ENCODE results near the gene BCL2L15. TPM values are rescaled to one million over a fixed set of nuclear protein-coding genes. Genes with fewer than 3 reads are reported as not detected.

The BCL2L15 gene
- total RNA-seq, 2 experiments from 2014 or later: 0.98 to 1.1 TPM

- Mint-ChIP-seq H3K4me3 (peak overlapping the region; percentile 96), H3K27ac (peak overlapping the region; percentile 99), H3K4me1 (peaks cover 36% of the 10 kb centered on the region), H3K27me3 (peaks cover 3% of the 10 kb centered on the region), H3K9me3 (no peaks in the 10 kb centered on the region), H3K36me3 (ENCODE audit: low read depth) (peaks cover 8% of the 10 kb centered on the region)
- POLR2A ChIA-PET: interaction anchor here (1.3 to 1.8 kb wide), 3 partner anchors 22 to 116 kb away, joined by 7 to 10 read pairs (median 7); partner anchors contain the start of genes AP4B1, DCLRE1B and RSBN1
- CTCF ChIA-PET: interaction anchor here (1.0 to 4.7 kb wide), 10 partner anchors 9 to 117 kb away, joined by 3 to 38 read pairs (median 6); partner anchors contain the start of genes AP4B1, DCLRE1B and RSBN1
- no peak for DNase-seq
Observed at GRCh38 chr1:113928187-113928930, 41.0 kb upstream of the BCL2L15 start.

DNA sequence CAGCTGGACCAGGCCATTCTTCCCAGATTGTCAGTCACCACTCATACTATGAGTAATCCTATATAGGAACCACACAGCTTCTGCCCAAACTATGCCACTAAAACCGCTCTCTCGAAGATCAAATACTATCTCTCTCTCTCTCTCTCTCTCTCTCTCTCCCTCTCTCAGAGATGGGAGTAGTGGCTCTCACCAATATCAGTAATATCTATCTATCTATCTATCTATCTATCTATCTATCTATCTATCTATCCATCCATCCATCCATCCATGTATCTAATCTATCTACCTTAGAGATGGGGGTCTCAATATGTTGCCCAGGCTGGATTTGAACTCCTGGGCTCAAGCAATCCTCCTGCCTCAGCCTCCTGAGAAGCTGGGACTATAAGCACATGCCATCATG, 37.1 kb upstream of the BCL2L15 start:
- ChIA-PET POLR2A (no interaction called here), CTCF (interaction anchor here (1.4 to 1.5 kb wide), 2 partner anchors 28 to 49 kb away, joined by 3 to 7 read pairs; no protein-coding TSS in a partner anchor)
- Mint-ChIP-seq H3K4me1 (peaks cover 12% of the 10 kb centered on the region), H3K36me3 (ENCODE audit: low read depth) (no peaks in the 10 kb centered on the region), H3K9me3 (no peaks in the 10 kb centered on the region), H3K27me3 (peaks cover 9% of the 10 kb centered on the region), H3K27ac (no peak overlapping the region), H3K4me3 (no peak overlapping the region)
- DNase-seq: no peak

- Mint-ChIP-seq H3K4me1 (peaks cover 4% of the 10 kb centered on the region), H3K27ac (no peak overlapping the region), H3K27me3 (peaks cover 9% of the 10 kb centered on the region), H3K4me3 (no peak overlapping the region), H3K9me3 (no peaks in the 10 kb centered on the region), H3K36me3 (ENCODE audit: low read depth) (no peaks in the 10 kb centered on the region)
- ChIA-PET POLR2A (no interaction called here), CTCF (interaction anchor here (0.7 kb wide), 1 partner anchor 17 kb away, joined by 3 read pairs; no protein-coding TSS in a partner anchor)
- no peak for DNase-seq
Observed at GRCh38 chr1:113922957-113923356, 35.6 kb upstream of the BCL2L15 start.

DNA sequence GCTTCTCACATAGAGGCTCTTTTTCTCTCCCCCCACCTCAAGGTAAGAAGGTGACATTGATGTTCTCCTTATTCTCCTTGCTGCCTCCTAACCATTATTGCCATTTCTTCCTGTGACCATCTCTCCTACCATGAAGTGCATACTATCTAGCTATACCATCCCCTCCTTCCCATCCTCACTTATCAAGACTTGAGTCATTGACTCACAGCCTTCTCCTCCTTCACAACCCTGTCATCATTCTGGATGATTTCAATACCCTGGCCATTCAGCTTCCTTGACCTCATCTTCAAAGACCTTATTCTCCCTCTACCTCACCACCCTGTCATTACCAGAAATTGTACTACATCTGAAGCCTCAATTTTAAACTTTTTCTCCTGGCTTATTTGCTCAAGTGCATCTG, 30.9 kb upstream of the BCL2L15 start:
- no peak for DNase-seq
- Mint-ChIP-seq H3K27me3 (peaks cover 6% of the 10 kb centered on the region), H3K4me1 (no peaks in the 10 kb centered on the region), H3K36me3 (ENCODE audit: low read depth) (peaks cover 12% of the 10 kb centered on the region), H3K9me3 (no peaks in the 10 kb centered on the region), H3K4me3 (no peak overlapping the region), H3K27ac (no peak overlapping the region)
- CTCF ChIA-PET: interaction anchor here (0.6 to 1.1 kb wide), 4 partner anchors 12 to 1322 kb away, joined by 3 read pairs; no protein-coding TSS in a partner anchor
- POLR2A ChIA-PET: no interaction called here

- peaks cover 2% of the 10 kb centered on the region for H3K27me3 Mint-ChIP-seq
- POLR2A ChIA-PET: no interaction called here
- H3K4me3 Mint-ChIP-seq: no peak overlapping the region
- CTCF ChIA-PET: interaction anchor here (0.7 to 1.6 kb wide), 6 partner anchors 11 to 132 kb away, joined by 3 to 5 read pairs (median 3); partner anchors contain the start of gene HIPK1
- H3K36me3 Mint-ChIP-seq (ENCODE audit: low read depth): peaks cover 14% of the 10 kb centered on the region
- H3K27ac Mint-ChIP-seq: no peak overlapping the region
- H3K4me1 Mint-ChIP-seq: no peaks in the 10 kb centered on the region
- H3K9me3 Mint-ChIP-seq: no peaks in the 10 kb centered on the region
- DNase-seq: no peak
Observed at GRCh38 chr1:113917400-113918082, 30.2 kb upstream of the BCL2L15 start.

DNA sequence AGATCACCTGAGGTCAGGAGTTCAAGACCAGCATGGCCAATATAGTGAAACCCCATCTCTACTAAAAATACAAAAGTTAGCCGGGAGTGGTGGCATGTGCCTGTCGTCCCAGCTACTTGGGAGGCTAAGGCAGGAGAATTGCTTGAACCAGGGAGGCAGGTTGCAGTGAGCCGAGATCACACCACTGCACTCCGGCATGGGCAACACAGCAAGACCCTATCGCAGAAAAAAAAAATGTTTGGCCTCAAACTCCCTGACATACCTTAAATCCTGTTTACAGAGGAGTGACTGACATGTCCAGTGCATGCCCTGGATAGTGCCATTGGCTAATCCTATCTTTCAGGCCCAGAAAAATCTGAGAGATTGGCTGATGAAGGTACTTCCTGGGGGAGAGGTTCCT, 29.6 kb upstream of the BCL2L15 start:
- no peaks in the 10 kb centered on the region for H3K4me1 Mint-ChIP-seq
- peaks cover 16% of the 10 kb centered on the region for H3K36me3 Mint-ChIP-seq (ENCODE audit: low read depth)
- H3K27me3 Mint-ChIP-seq: no peaks in the 10 kb centered on the region
- ChIA-PET POLR2A (no interaction called here), CTCF (interaction anchor here (0.7 to 1.8 kb wide), 5 partner anchors 11 to 17 kb away, joined by 3 to 8 read pairs (median 3); partner anchors contain the start of genes AP4B1, DCLRE1B and HIPK1)
- no peaks in the 10 kb centered on the region for H3K9me3 Mint-ChIP-seq
- DNase-seq: no peak
- no peak overlapping the region for H3K27ac Mint-ChIP-seq
- no peak overlapping the region for H3K4me3 Mint-ChIP-seq

GRCh38 chr1:113913887-113914664, 26.7 kb upstream of the BCL2L15 start:
- H3K27me3 Mint-ChIP-seq: no peaks in the 10 kb centered on the region
- ChIA-PET CTCF (interaction anchor here (0.6 to 1.2 kb wide), 3 partner anchors 10 to 654 kb away, joined by 3 to 5 read pairs (median 3); partner anchors contain the start of genes AP4B1 and HIPK1), POLR2A (no interaction called here)
- peaks cover 40% of the 10 kb centered on the region for H3K36me3 Mint-ChIP-seq (ENCODE audit: low read depth)
- no peaks in the 10 kb centered on the region for H3K9me3 Mint-ChIP-seq
- H3K27ac Mint-ChIP-seq: no peak overlapping the region
- no peak for DNase-seq
- H3K4me3 Mint-ChIP-seq: no peak overlapping the region
- peaks cover 13% of the 10 kb centered on the region for H3K4me1 Mint-ChIP-seq

DNA sequence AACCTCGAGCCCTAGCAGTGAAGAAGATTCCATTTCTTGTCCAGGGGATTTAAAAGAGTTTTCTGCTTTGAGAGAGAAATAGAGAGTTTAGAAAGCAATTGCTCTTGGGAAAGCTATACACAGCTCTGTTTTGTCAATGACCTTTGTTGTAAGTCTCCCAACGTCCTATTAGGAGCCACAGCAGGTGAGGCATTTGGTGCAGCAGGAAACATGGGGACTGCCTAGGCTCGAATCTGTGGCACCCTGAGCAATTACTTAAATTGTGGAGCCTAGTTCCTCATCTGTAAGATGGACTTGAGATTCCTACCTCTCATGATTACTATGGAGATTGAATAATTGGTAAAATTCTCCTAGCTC, 25.9 kb upstream of the BCL2L15 start:
- peaks cover 18% of the 10 kb centered on the region for H3K4me1 Mint-ChIP-seq
- H3K4me3 Mint-ChIP-seq: no peak overlapping the region
- ChIA-PET CTCF (interaction anchor here (0.8 to 1.2 kb wide), 3 partner anchors 9 to 17 kb away, joined by 3 to 6 read pairs (median 5); partner anchors contain the start of genes AP4B1 and HIPK1), POLR2A (no interaction called here)
- H3K36me3 Mint-ChIP-seq (ENCODE audit: low read depth): peaks cover 44% of the 10 kb centered on the region
- DNase-seq: no peak
- no peak overlapping the region for H3K27ac Mint-ChIP-seq
- no peaks in the 10 kb centered on the region for H3K27me3 Mint-ChIP-seq
- no peaks in the 10 kb centered on the region for H3K9me3 Mint-ChIP-seq

- ChIA-PET POLR2A (no interaction called here), CTCF (interaction anchor here (0.8 to 1.3 kb wide), 3 partner anchors 15 to 77 kb away, joined by 3 to 6 read pairs (median 5); partner anchors contain the start of gene HIPK1)
- Mint-ChIP-seq H3K4me3 (no peak overlapping the region), H3K27ac (no peak overlapping the region), H3K4me1 (peaks cover 22% of the 10 kb centered on the region), H3K27me3 (no peaks in the 10 kb centered on the region), H3K9me3 (no peaks in the 10 kb centered on the region), H3K36me3 (ENCODE audit: low read depth) (peaks cover 49% of the 10 kb centered on the region)
- DNase-seq: no peak
Observed at GRCh38 chr1:113912594-113913311, 25.4 kb upstream of the BCL2L15 start.

DNA sequence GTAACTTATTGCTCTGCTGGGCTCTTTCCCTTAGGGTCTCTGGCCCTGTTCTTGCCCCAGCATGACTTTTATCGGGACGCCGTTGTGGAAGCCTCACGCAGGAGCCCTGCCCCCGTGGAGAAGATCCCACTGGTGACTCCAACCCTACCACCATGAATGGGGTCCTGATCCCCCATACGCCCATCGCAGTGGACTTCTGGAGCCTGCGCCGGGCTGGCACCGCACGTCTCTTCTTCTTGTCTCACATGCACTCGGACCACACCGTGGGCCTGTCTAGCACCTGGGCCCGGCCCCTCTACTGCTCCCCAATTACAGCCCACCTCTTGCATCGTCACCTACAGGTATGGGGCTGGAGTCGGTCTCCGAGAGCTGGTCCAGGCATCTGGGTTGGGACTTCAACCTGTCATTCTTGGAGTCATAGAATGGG, 18.1 kb upstream of the BCL2L15 start:
- Mint-ChIP-seq H3K4me3 (peak overlapping the region; percentile 89), H3K27me3 (no peaks in the 10 kb centered on the region), H3K4me1 (peaks cover 63% of the 10 kb centered on the region), H3K27ac (peak overlapping the region; percentile 96), H3K9me3 (no peaks in the 10 kb centered on the region), H3K36me3 (ENCODE audit: low read depth) (peaks cover 54% of the 10 kb centered on the region)
- CTCF ChIA-PET: interaction anchor here (0.8 to 5.9 kb wide), 8 partner anchors 9 to 69 kb away, joined by 3 to 38 read pairs (median 4); partner anchors contain the start of gene HIPK1
- POLR2A ChIA-PET: interaction anchor here (0.8 to 2.2 kb wide), 2 partner anchors 23 to 24 kb away, joined by 7 to 10 read pairs; partner anchors contain the start of gene HIPK1
- peak; percentile 31 for DNase-seq

GRCh38 chr1:113904674-113905434, 17.5 kb upstream of the BCL2L15 start, which contains the start of the genes AP4B1 and DCLRE1B:
Gene AP4B1 (minus strand): TSS chr1:113904799. CDS start chr1:113904717, 82 bp downstream.
Gene DCLRE1B (plus strand): TSS chr1:113905326. CDS start chr1:113905587, 261 bp downstream.
- H3K36me3 Mint-ChIP-seq (ENCODE audit: low read depth): peaks cover 53% of the 10 kb centered on the region

More at GRCh38 chr1:113904674-113905434, 17.5 kb upstream of the BCL2L15 start, which contains the start of the genes AP4B1 and DCLRE1B:
- ChIA-PET POLR2A (interaction anchor here (0.6 to 2.2 kb wide), 6 partner anchors 24 to 71 kb away, joined by 3 to 10 read pairs (median 4); partner anchors contain the start of gene HIPK1), CTCF (interaction anchor here (0.6 to 5.9 kb wide), 17 partner anchors 9 to 152 kb away, joined by 3 to 38 read pairs (median 4); partner anchors contain the start of genes HIPK1 and RSBN1)
- Mint-ChIP-seq H3K4me1 (peaks cover 62% of the 10 kb centered on the region), H3K27ac (peak within 1 kb of the TSS; percentile 96), H3K4me3 (peak within 1 kb of the TSS; percentile 89), H3K27me3 (no peaks in the 10 kb centered on the region), H3K9me3 (no peaks in the 10 kb centered on the region)
- peak; percentile 99 for DNase-seq
